ENCODE measurements around the gene PAPSS2.

The PAPSS2 gene

GRCh38 chr10:87657371-87657770, 2.3 kb upstream of the PAPSS2 start:
- Histone ChIP-seq H2AFZ (ENCODE audit: low read depth, low read length, severe bottlenecking) (no peak overlapping the region), H3K36me3 (ENCODE audit: low read length) (no peaks in the 10 kb centered on the region), H3K9ac (ENCODE audit: low read length) (no peak overlapping the region), H4K20me1 (ENCODE audit: low read depth, low read length) (no peaks in the 10 kb centered on the region), H3K4me3 (ENCODE audit: insufficient read depth, low read length, poor library complexity, severe bottlenecking) (no peak overlapping the region), H3K9me2 (replicated peaks; ENCODE audit: insufficient read depth, low read length) (no peaks in the 10 kb centered on the region), H3K4me2 (ENCODE audit: low read depth, low read length, poor library complexity, severe bottlenecking) (no peak overlapping the region), H3F3A (ENCODE audit: insufficient read depth) (no peaks in the 10 kb centered on the region), H3K27ac (ENCODE audit: low read depth, low read length) (no peak overlapping the region), H3K9me3 (ENCODE audit: insufficient read depth, low read length) (no peaks in the 10 kb centered on the region), H3K27me3 (ENCODE audit: low read length) (no peaks in the 10 kb centered on the region), H3K79me2 (ENCODE audit: insufficient read depth, low read length) (no peaks in the 10 kb centered on the region)
- TF ChIP-seq EZH2phosphoT487 (conservative IDR thresholded peaks at IDR 0.05; ENCODE audit: low read length) (no peak), CTCF (IDR thresholded peaks at IDR 0.05; ENCODE audit: insufficient read depth, low read length, poor library complexity, severe bottlenecking) (no peak)

- no peaks in the 10 kb centered on the region for H4K20me1 ChIP-seq (ENCODE audit: low read depth, low read length)
- H3K27ac ChIP-seq (ENCODE audit: low read depth, low read length) = no peak overlapping the region
- no peaks in the 10 kb centered on the region for H3F3A ChIP-seq (ENCODE audit: insufficient read depth)
- H3K4me2 ChIP-seq (ENCODE audit: low read depth, low read length, poor library complexity, severe bottlenecking) = no peak overlapping the region
- no peaks in the 10 kb centered on the region for H3K9me2 ChIP-seq (replicated peaks; ENCODE audit: insufficient read depth, low read length)
- no peak for TF ChIP-seq CTCF (IDR thresholded peaks at IDR 0.05; ENCODE audit: insufficient read depth, low read length, poor library complexity, severe bottlenecking)
- no peak for TF ChIP-seq EZH2phosphoT487 (conservative IDR thresholded peaks at IDR 0.05; ENCODE audit: low read length)
- H2AFZ ChIP-seq (ENCODE audit: low read depth, low read length, severe bottlenecking) = no peak overlapping the region
- H3K9me3 ChIP-seq (ENCODE audit: insufficient read depth, low read length) = no peaks in the 10 kb centered on the region
- H3K27me3 ChIP-seq (ENCODE audit: low read length) = no peaks in the 10 kb centered on the region
- no peak overlapping the region for H3K4me3 ChIP-seq (ENCODE audit: insufficient read depth, low read length, poor library complexity, severe bottlenecking)
- H3K36me3 ChIP-seq (ENCODE audit: low read length) = no peaks in the 10 kb centered on the region
- no peaks in the 10 kb centered on the region for H3K79me2 ChIP-seq (ENCODE audit: insufficient read depth, low read length)
- no peak overlapping the region for H3K9ac ChIP-seq (ENCODE audit: low read length)
Observed at GRCh38 chr10:87658321-87658795, 1.3 kb upstream of the PAPSS2 start.

GRCh38 chr10:87658858-87659555, 671 bp upstream of the PAPSS2 start:
- Histone ChIP-seq H4K20me1 (ENCODE audit: low read depth, low read length) (no peaks in the 10 kb centered on the region), H3F3A (ENCODE audit: insufficient read depth) (no peaks in the 10 kb centered on the region), H3K4me2 (ENCODE audit: low read depth, low read length, poor library complexity, severe bottlenecking) (no peak overlapping the region), H3K27me3 (ENCODE audit: low read length) (no peaks in the 10 kb centered on the region), H3K36me3 (ENCODE audit: low read length) (no peaks in the 10 kb centered on the region), H3K4me3 (ENCODE audit: insufficient read depth, low read length, poor library complexity, severe bottlenecking) (no peak overlapping the region), H3K27ac (ENCODE audit: low read depth, low read length) (no peak overlapping the region), H3K9me2 (replicated peaks; ENCODE audit: insufficient read depth, low read length) (no peaks in the 10 kb centered on the region), H2AFZ (ENCODE audit: low read depth, low read length, severe bottlenecking) (no peak overlapping the region), H3K79me2 (ENCODE audit: insufficient read depth, low read length) (no peaks in the 10 kb centered on the region), H3K9me3 (ENCODE audit: insufficient read depth, low read length) (no peaks in the 10 kb centered on the region), H3K9ac (ENCODE audit: low read length) (no peak overlapping the region)
- TF ChIP-seq EZH2phosphoT487 (conservative IDR thresholded peaks at IDR 0.05; ENCODE audit: low read length) (no peak), CTCF (IDR thresholded peaks at IDR 0.05; ENCODE audit: insufficient read depth, low read length, poor library complexity, severe bottlenecking) (no peak)

Measured in SU-DHL-6 (cell line).